HepG2 (cell line): ENCODE data around the gene BICRAL. TPM values are rescaled to one million over a fixed set of nuclear protein-coding genes. Genes with fewer than 3 reads are reported as not detected.

ENCODE experiments used
- ATAC-seq: fragments of 200-7000 bp; cut with Tn5 transposase; 3 replicates; pipeline ENCODE4 v1.9.1; 2020; ENCODE audit warnings: mild to moderate bottlenecking, moderate library complexity
- BruUV-seq: library from RNA; stranded (reverse); fragments of 400-500 nt; replicated peaks from 2 replicates; lab custom pipeline; 2021; lab: Mats Ljungman, UMichigan
- CTCF ChIA-PET: fragments of 300-600 bp; formaldehyde crosslinking; extraction: SDS; loops from one replicate; lab custom pipeline; 2021; ENCODE audit warnings: low total read pairs, inconsistent platforms, low intra/inter-chr PET ratio; lab: Yijun Ruan, JAX
- POLR2A ChIA-PET: fragments of 350-600 bp; sonication (Branson Sonifier 250); formaldehyde crosslinking; loops from one replicate; lab custom pipeline; 2020; ENCODE audit warnings: antibody characterized with exemption, inconsistent platforms; lab: Yijun Ruan, JAX
- DNase-seq: peaks from one replicate; pipeline ENCODE4 v3.0.0-alpha.2; 2015; ENCODE audit warnings: low spot score
- FAIRE-seq: peaks from 3 replicates; lab custom pipeline; 2011; peaks lifted over from hg19 to GRCh38; lab: Jason Lieb, UNC
- H2AFZ ChIP-seq: one replicate; pipeline ENCODE4 v1.6.1; 2011; ENCODE audit warnings: low read length, inconsistent platforms
- H3K27ac ChIP-seq: fragments of 300-600 bp; 3 replicates; pipeline ENCODE4 v1.8.0; 2011; ENCODE audit warnings: mixed run types, mild to moderate bottlenecking, mixed read lengths, low read length, inconsistent platforms; ENCODE audit not compliant: insufficient read depth; ENCODE audit errors: extremely low read length
- H3K27me3 ChIP-seq, 2 experiments: fragments of 200-600 bp in 1 of 2; 2 replicates in 1 of 2; 3 replicates in 1 of 2; pipeline versions ENCODE4 v1.6.0 to v1.8.0; 2011; ENCODE audit warnings: low read length in 2 of 2, mild to moderate bottlenecking in 2 of 2, moderate library complexity in 2 of 2, inconsistent platforms in 1 of 2; ENCODE audit not compliant: insufficient read depth in 2 of 2, control insufficient read depth in 1 of 2
- H3K36me3 ChIP-seq, 2 experiments: fragments of 200-600 bp in 1 of 2; replicated peaks in 1 of 2; 2 replicates in 1 of 2; 3 replicates in 1 of 2; pipeline versions ENCODE4 v1.5.1 to v1.8.0; 2011; ENCODE audit warnings: low read length in 2 of 2, inconsistent platforms in 1 of 2; ENCODE audit not compliant: insufficient read depth in 2 of 2, control insufficient read depth in 1 of 2
- H3K4me1 ChIP-seq: 2 replicates; pipeline ENCODE4 v1.5.1; 2012; ENCODE audit warnings: low read length, inconsistent platforms; ENCODE audit not compliant: insufficient read depth
- H3K4me2 ChIP-seq: 2 replicates; pipeline ENCODE4 v1.6.0; 2011; ENCODE audit warnings: low read depth, low read length, inconsistent platforms
- H3K4me3 ChIP-seq, 3 experiments: fragments of 200-600 bp in 1 of 3; sonication (generic), shearing (Covaris generic) in 1 of 3; replicated peaks in 1 of 3; 2 replicates each; pipeline ENCODE4 v1.5.1; 2011 to 2016; ENCODE audit warnings: low read length in 3 of 3, inconsistent platforms in 2 of 3, low read depth in 2 of 3, mild to moderate bottlenecking in 2 of 3, control low read depth in 1 of 3, mixed read lengths in 1 of 3; ENCODE audit not compliant: insufficient read depth in 1 of 3
- H3K79me2 ChIP-seq: one replicate; pipeline ENCODE4 v1.6.1; 2011; ENCODE audit warnings: low read length, inconsistent platforms; ENCODE audit not compliant: insufficient read depth
- H3K9ac ChIP-seq: 2 replicates; pipeline ENCODE4 v1.6.0; 2011; ENCODE audit warnings: mild to moderate bottlenecking, low read depth, low read length, inconsistent platforms; ENCODE audit not compliant: insufficient read depth
- H3K9me3 ChIP-seq: 2 replicates; pipeline ENCODE4 v1.5.1; 2012; ENCODE audit warnings: mild to moderate bottlenecking, low read length
- H4K20me1 ChIP-seq: 2 replicates; pipeline ENCODE4 v1.6.0; 2011; ENCODE audit warnings: inconsistent platforms, mild to moderate bottlenecking, low read length, moderate library complexity; ENCODE audit not compliant: insufficient read depth
- ATF7 ChIP-seq, 2 experiments: fragments of 450-650 bp in 1 of 2; sonication (generic) in 1 of 2; formaldehyde crosslinking in 1 of 2; IDR thresholded peaks; 2 replicates each; pipeline versions ENCODE4 v1.4.0 to v1.6.1; 2016 to 2020; ENCODE audit warnings: antibody characterized with exemption in 1 of 2, mild to moderate bottlenecking in 1 of 2, missing genetic modification reagents in 1 of 2
- FOXM1 ChIP-seq: sonication (generic); formaldehyde crosslinking; IDR thresholded peaks from 2 replicates; pipeline ENCODE4 v1.5.0; 2020; ENCODE audit warnings: missing genetic modification reagents
- FOXO4 ChIP-seq: sonication (generic); formaldehyde crosslinking; conservative IDR thresholded peaks from 2 replicates; pipeline ENCODE4 v1.8.1; 2023; ENCODE audit warnings: missing genetic modification reagents
- RFXAP ChIP-seq: sonication (generic); formaldehyde crosslinking; IDR thresholded peaks from 2 replicates; pipeline ENCODE4 v1.4.0; 2020; ENCODE audit warnings: missing genetic modification reagents, borderline replicate concordance
- TFDP1 ChIP-seq: IDR thresholded peaks from 2 replicates; pipeline ENCODE4 v1.6.1; 2016; ENCODE audit warnings: missing compliant biosample characterization, missing genetic modification reagents, borderline replicate concordance
- ZNF746 ChIP-seq: sonication (generic); formaldehyde crosslinking; IDR thresholded peaks from 2 replicates; pipeline ENCODE4 v1.8.0; 2022; ENCODE audit warnings: mild to moderate bottlenecking, missing genetic modification reagents
- ZSCAN9 ChIP-seq: IDR thresholded peaks from 2 replicates; pipeline ENCODE4 v1.6.1; 2016; ENCODE audit warnings: borderline replicate concordance
- WGBS: methylation state at CpG from one replicate; pipeline ENCODE4 v1.1.6; 2017; ENCODE audit warnings: low lambda C conversion rate; 5-methylcytosine and 5-hydroxymethylcytosine counted together
- in situ Hi-C: cut with HindIII; loops from 2 replicates; pipeline ENCODE4 v1.10.0; 2017; ENCODE audit warnings: low pct_unique_long_range_greater_than_20kb; ENCODE audit not compliant: extremely low pct_ligation_motif_present
- intact Hi-C: fragments of 100-400 bp; cut with micrococcal nuclease; formaldehyde crosslinking; loops from one replicate; pipeline ENCODE4 v1.10.0; 2022; ENCODE audit not compliant: unreplicated experiment
- polyA plus RNA-seq, 8 experiments: library from polyadenylated mRNA; depleted of rRNA in 3 of 8; stranded (reverse) in 7 of 8; unstranded in 1 of 8; fragments of >200 nt; fragmentation: Illumina TruSeq in 4 of 8; extraction: Trizol in 4 of 8; gene quantifications; 2 replicates each; pipeline versions ENCODE4 v1.2.1 to v1.2.3, GENCODE V29; 2011 to 2016; ENCODE audit warnings: low read depth in 4 of 8, missing spikeins in 1 of 8, mixed read lengths in 1 of 8; ENCODE audit not compliant: insufficient read depth in 1 of 8
- total RNA-seq, 5 experiments: library from RNA; depleted of rRNA; stranded (reverse); fragments of >200 nt; fragmentation: Illumina TruSeq; extraction: Trizol; gene quantifications; 2 replicates each; pipeline ENCODE4 v1.2.3, GENCODE V29; 2016; ENCODE audit warnings: low read depth in 1 of 5

Gene BICRAL
- total and polyA plus RNA-seq, 2 of the 13 experiments (the other 11 are each of a cell fraction or from before 2014, with no cell fraction given), result 5.0 to 13.5 TPM

DNA sequence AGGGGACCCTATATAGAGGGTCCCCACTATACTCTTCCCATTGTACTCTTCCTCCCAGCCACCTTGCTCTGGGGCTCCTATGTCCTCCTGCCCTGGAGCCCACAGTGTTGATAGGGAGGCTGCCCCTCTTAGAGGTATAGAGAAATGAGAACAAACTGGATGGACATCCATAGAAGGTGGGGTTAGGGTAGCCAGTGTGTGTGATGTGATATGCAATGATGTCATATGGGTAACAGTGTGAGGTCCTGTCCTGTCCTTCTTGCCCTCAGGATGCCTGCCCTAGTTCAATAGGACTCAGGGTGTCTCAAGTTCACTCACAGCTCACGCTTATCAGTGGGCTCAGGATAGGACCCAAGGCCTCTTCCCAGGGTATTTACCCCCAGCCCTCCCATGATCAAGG lies 134.4 kb downstream of the BICRAL start:
- no peaks in the 10 kb centered on the region for H3K9me3 ChIP-seq
- no peak overlapping the region for H3K27ac ChIP-seq
- no peaks in the 10 kb centered on the region for H4K20me1 ChIP-seq
- FAIRE-seq (no peak), ATAC-seq (peak; percentile 19), DNase-seq (no peak)
- no peak overlapping the region for H3K4me2 ChIP-seq
- H3K27me3 ChIP-seq, result peaks cover 0 to 2% of the 10 kb centered on the region in 2 experiments; a peak in 2 of 5 replicates
- no TSS peak for BruUV-seq
- H3K4me3 ChIP-seq, result no peak overlapping the region
- peak; percentile 56 for TF ChIP-seq ATF7 (IDR thresholded peaks at IDR 0.05)
- TF ChIP-seq ATF7 (CRISPR knock-in tag; IDR thresholded peaks at IDR 0.05), result no peak
- TF ChIP-seq TFDP1 (CRISPR knock-in tag), result no peak
- TF ChIP-seq ZSCAN9 (CRISPR knock-in tag), result no peak
- TF ChIP-seq RFXAP (CRISPR knock-in tag), result no peak
- no peak for TF ChIP-seq ZNF746 (CRISPR knock-in tag)
- TF ChIP-seq FOXM1 (CRISPR knock-in tag), result no peak
- 0 out of 2 replicates have a peak, but pooled peaks have one; percentile 14 for TF ChIP-seq FOXO4 (CRISPR knock-in tag)
- CTCF ChIA-PET, result no interaction called here
- H3K9ac ChIP-seq, result no peak overlapping the region
- intact Hi-C loops, result no loop called here
- no peak overlapping the region for H2AFZ ChIP-seq
- in situ Hi-C loops, result no loop called here
- no peaks in the 10 kb centered on the region for H3K79me2 ChIP-seq
- POLR2A ChIA-PET, result interaction anchor here (1.1 to 1.4 kb wide), 3 partner anchors 13 to 68 kb away, joined by 3 to 8 read pairs (median 3); partner anchors contain the start of genes CNPY3, PEX6 and PPP2R5D
- H3K36me3 ChIP-seq, result no peaks in the 10 kb centered on the region; a peak in 1 of 5 replicates
- peaks cover 49% of the 10 kb centered on the region for H3K4me1 ChIP-seq
- 40% methylated on average over 1 of the region's 1 CpG for WGBS

Other genes with a start within 250 kb of the BICRAL start
- gene UBR2, start 218.0 kb upstream of the BICRAL start, total RNA-seq (2016; rRNA removed; fragmentation: Illumina TruSeq; extraction: Trizol), result 29.3 and 39.3 TPM in 2 replicates
- 14.8 and 17.6 TPM in 2 replicates for gene UBR2, start 218.0 kb upstream of the BICRAL start, polyA plus RNA-seq (2011; rRNA removed)
- 0.04 and 0.06 TPM in 2 replicates for gene PRPH2, start 59.5 kb upstream of the BICRAL start, total RNA-seq (2016; rRNA removed; fragmentation: Illumina TruSeq; extraction: Trizol)
- gene PRPH2, start 59.5 kb upstream of the BICRAL start, polyA plus RNA-seq (2011; rRNA removed), result 0.03 and 0.05 TPM in 2 replicates
- 36.1 and 43.2 TPM in 2 replicates for gene TBCC, start 35.9 kb upstream of the BICRAL start, total RNA-seq (2016; rRNA removed; fragmentation: Illumina TruSeq; extraction: Trizol)
- gene TBCC, start 35.9 kb upstream of the BICRAL start, polyA plus RNA-seq (2011; rRNA removed), result 14.8 and 18.0 TPM in 2 replicates
- 179 and 228 TPM in 2 replicates for gene RPL7L1, start 97.6 kb downstream of the BICRAL start, total RNA-seq (2016; rRNA removed; fragmentation: Illumina TruSeq; extraction: Trizol)
- gene RPL7L1, start 97.6 kb downstream of the BICRAL start, polyA plus RNA-seq (2011; rRNA removed), result 51.6 and 52.0 TPM in 2 replicates
- gene PTCRA, start 134.0 kb downstream of the BICRAL start, total RNA-seq (2016; rRNA removed; fragmentation: Illumina TruSeq; extraction: Trizol), result not detected in 2 replicates
- gene PTCRA, start 134.0 kb downstream of the BICRAL start, polyA plus RNA-seq (2011; rRNA removed), result not detected in 2 replicates
- 31.4 and 60.2 TPM in 2 replicates for gene CNPY3, start 147.4 kb downstream of the BICRAL start, total RNA-seq (2016; rRNA removed; fragmentation: Illumina TruSeq; extraction: Trizol)
- gene CNPY3, start 147.4 kb downstream of the BICRAL start, polyA plus RNA-seq (2011; rRNA removed), result 38.3 and 42.3 TPM in 2 replicates
- gene GNMT, start 178.7 kb downstream of the BICRAL start, total RNA-seq (2016; rRNA removed; fragmentation: Illumina TruSeq; extraction: Trizol), result 7.0 and 7.3 TPM in 2 replicates
- gene GNMT, start 178.7 kb downstream of the BICRAL start, polyA plus RNA-seq (2011; rRNA removed), result 2.8 and 3.8 TPM in 2 replicates
- gene PEX6, start 197.1 kb downstream of the BICRAL start, total RNA-seq (2016; rRNA removed; fragmentation: Illumina TruSeq; extraction: Trizol), result 3.6 and 5.1 TPM in 2 replicates
- 6.7 and 8.5 TPM in 2 replicates for gene PEX6, start 197.1 kb downstream of the BICRAL start, polyA plus RNA-seq (2011; rRNA removed)
- gene PPP2R5D, start 202.5 kb downstream of the BICRAL start, total RNA-seq (2016; rRNA removed; fragmentation: Illumina TruSeq; extraction: Trizol), result 55.6 and 60.4 TPM in 2 replicates
- gene PPP2R5D, start 202.5 kb downstream of the BICRAL start, polyA plus RNA-seq (2011; rRNA removed), result 39.4 and 53.7 TPM in 2 replicates
- gene MEA1, start 231.9 kb downstream of the BICRAL start, total RNA-seq (2016; rRNA removed; fragmentation: Illumina TruSeq; extraction: Trizol), result 86.2 and 110 TPM in 2 replicates
- 75.6 and 76.6 TPM in 2 replicates for gene MEA1, start 231.9 kb downstream of the BICRAL start, polyA plus RNA-seq (2011; rRNA removed)
- gene KLHDC3, start 232.2 kb downstream of the BICRAL start, total RNA-seq (2016; rRNA removed; fragmentation: Illumina TruSeq; extraction: Trizol), result 91.5 and 92.5 TPM in 2 replicates
- 78.3 and 98.4 TPM in 2 replicates for gene KLHDC3, start 232.2 kb downstream of the BICRAL start, polyA plus RNA-seq (2011; rRNA removed)
- 144 and 184 TPM in 2 replicates for gene RRP36, start 239.6 kb downstream of the BICRAL start, total RNA-seq (2016; rRNA removed; fragmentation: Illumina TruSeq; extraction: Trizol)
- gene RRP36, start 239.6 kb downstream of the BICRAL start, polyA plus RNA-seq (2011; rRNA removed), result 29.5 and 31.1 TPM in 2 replicates